PC-3 (cell line): ENCODE measurements around the gene EXOC4.

ENCODE experiments used
- CTCF ChIP-seq: fragments of 300-600 bp; sonication (generic); conservative IDR thresholded peaks from 2 replicates; pipeline ENCODE4 v1.5.1; 2017; ENCODE audit warnings: antibody characterized with exemption, low read depth, mild to moderate bottlenecking, low read length
- EZH2 ChIP-seq: fragments of 300-600 bp; sonication (generic); IDR thresholded peaks from one replicate; pipeline ENCODE4 v1.6.1; 2017; ENCODE audit warnings: antibody characterized with exemption, mild to moderate bottlenecking, low read length; ENCODE audit not compliant: unreplicated experiment

GRCh38 chr7:133344275-133344674 lies 91.4 kb downstream of the EXOC4 start:
- TF ChIP-seq CTCF (peak; percentile 70), EZH2 (no peak)
